SIG-M5 (cell line): Measurements from ENCODE around the gene GCSAML.

Source experiments
- DNase-seq: peaks from one replicate; lab custom pipeline; 2025; lab: John Stamatoyannopoulos, UW

GCSAML gene

DNA sequence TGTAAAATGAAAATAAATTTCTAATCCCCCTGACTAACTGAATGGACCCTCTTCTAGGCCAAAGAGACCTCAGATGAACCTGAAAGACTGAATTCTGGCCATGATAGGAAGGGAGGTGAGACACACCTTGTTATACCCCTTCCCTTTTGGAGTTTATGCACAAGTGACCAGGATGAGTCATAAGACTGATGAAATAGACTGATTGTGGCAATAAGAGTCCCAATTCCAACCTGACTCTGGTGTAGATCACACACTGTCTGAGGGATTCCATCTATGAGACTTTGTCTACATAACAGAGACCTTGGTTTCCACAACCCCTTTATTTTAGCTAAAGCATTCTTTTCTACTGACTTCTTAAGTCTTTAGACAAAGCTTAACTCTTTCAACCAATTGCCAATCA lies 25.7 kb downstream of the GCSAML start:
- no peak for DNase-seq

DNA sequence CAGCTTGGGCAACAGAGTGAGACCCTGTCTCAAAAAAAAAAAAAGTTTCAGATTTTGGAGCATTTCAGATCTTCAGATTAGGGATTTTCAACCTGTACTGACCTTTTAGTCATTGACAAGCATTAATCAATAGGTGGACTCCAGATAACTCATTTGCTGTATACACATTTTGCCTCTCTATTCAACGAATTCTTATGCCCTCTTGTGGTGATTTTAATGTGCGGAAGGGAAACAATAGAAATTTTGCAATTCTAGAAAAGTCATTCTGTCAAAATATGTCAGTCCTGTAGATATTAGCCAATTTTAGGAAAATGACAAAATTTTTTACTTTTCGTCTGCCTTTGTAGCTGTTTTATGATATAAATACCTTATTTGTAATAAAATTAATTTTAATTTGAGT lies 27.6 kb downstream of the GCSAML start:
- peak; percentile 20 for DNase-seq

DNA sequence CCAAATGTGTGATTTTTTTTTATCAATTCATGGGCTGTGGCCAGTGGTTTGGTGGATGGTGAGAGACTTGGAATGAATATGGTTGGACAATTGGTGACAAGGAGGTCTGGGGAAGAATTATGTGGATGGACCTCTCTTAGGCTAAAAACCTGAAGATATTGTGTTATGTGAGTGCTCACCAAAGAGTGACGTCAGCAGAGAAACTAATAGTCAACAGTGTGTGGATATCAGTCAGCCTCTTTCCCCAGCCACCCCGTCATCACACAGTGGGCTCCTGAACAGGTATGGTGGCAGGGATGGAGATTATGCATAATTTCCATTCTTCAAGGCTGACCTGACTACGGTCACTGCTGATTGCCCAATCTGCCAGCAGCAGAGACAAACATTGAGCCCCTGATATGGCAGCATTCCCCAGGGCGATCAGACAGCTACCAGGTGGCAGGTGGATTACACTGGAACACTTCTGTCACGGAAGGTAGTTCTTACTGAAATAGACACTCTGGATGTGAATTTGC lies 30.1 kb downstream of the GCSAML start:
- no peak for DNase-seq

DNA sequence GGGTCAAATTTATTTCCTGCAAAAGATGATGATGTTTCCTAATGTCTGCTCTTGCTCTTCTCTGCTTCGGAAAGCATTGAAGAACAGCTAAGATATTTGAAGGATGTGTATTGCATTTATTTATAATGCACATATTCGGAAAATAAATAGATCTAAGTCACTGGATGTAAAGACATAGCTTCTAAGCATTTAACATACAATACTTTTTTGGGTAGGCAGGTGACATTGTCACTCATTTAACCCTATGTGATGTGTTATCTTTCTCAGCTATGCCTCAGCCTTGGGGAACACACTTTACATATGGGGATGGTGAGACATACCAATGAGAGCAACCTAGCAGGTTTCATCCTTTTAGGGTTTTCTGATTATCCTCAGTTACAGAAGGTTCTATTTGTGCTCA lies 39.1 kb downstream of the GCSAML start, which contains the start of gene OR2G2:
TSS of gene OR2G2 (plus strand) at position 301 of the 400 bp plus-strand sequence. CDS start at position 301, 0 bp downstream.
- DNase-seq = no peak

DNA sequence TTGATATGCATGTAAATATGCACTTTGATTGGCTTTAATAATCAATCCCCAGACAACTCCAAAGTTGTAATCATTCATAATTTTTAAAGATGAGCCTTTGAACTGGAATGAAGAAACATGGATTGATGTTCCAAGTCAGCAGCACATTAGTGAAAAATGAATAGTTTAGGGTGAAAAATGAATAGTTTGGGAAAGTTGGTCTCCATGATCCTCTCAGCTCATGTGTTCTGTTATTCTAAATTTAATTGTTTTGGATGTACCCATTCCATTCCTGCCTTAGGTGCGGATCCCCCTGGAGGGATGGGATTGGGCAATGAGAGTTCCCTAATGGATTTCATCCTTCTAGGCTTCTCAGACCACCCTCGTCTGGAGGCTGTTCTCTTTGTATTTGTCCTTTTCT lies 56.4 kb downstream of the GCSAML start, which contains the start of gene OR2G3:
TSS of gene OR2G3 (plus strand) at position 301 of the 400 bp plus-strand sequence. CDS start at position 301, 0 bp downstream.
- no peak for DNase-seq

DNA sequence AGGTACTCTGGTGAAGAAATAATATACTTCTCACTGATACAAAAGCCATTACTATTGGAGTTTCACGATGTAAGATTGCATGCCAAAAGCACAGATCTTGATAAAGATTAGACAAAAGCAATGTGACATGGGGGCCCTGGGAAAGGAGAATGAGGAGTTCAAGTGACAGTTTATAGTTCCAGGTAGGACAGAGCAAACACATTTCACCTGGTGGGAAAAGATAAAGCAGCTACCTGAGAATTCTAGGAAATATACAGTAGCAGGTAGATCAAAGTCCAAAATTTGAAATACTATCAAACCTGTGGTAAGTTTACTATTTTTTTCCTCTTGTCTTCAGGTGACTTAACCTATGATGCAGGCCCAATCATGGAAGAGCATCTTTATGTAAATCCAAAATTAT lies 64.5 kb downstream of the GCSAML start:
- no peak for DNase-seq

DNA sequence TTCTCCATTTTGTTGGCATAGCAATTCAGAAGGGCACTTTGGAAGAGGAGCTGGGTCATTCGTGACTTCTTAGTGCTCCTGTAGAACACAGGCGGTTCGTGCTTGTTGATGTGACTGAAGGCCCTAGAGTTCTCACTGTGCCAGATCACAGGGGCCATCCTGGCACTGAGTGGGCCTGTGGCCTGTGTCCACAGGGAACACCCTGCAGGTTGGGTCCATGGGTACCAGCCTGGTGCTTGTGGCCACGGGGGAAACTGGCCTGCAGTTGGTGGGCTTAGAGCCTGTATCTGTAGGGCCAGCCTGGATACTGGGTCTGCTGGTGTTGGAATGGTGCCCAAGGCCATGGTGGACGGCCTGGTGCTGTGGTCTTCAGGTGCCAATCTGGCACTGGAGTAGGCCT lies 65.7 kb downstream of the GCSAML start:
- no peak for DNase-seq
